ENCODE results near the gene BCL11B. TPM values are rescaled to one million over a fixed set of nuclear protein-coding genes. Genes with fewer than 3 reads are reported as not detected.

Gene BCL11B
- total RNA-seq, 1 experiment from 2014 or later = 0.24 TPM

DNA sequence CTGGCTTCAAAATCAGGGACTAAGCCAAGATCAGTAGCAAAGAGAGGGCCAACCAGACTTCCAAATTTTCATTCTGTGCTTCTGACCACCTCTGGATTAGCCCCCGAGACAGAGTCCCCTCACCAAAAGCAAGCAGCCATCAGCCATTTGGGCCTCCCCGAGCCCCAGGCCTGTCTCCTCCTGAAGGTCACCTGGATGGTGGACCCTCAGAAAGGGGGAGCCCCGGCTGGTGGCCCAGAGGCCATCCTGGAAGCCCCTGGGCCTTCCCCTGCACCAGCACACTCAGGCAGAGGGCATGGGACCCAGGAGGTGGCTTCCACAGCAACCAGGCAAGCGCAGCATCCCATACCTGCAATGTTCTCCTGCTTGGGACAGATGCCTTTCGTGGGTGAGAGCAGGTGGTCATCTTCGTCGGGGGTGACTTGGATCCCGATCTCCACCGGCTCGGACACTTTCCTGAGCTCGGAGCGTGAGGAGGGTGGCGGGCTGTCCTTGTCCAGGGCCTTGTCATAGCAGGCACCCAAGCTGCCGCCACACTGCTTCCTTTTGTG lies 14.8 kb downstream of the BCL11B start:
- Mint-ChIP-seq H3K36me3 (ENCODE audit: insufficient read depth, unreplicated experiment) (no peaks in the 10 kb centered on the region), H3K27me3 (ENCODE audit: unreplicated experiment) (peaks cover 45% of the 10 kb centered on the region), H3K9me3 (ENCODE audit: low read depth, unreplicated experiment) (no peaks in the 10 kb centered on the region), H3K4me1 (ENCODE audit: low read depth, unreplicated experiment) (no peaks in the 10 kb centered on the region), H3K4me3 (ENCODE audit: low read depth, unreplicated experiment) (no peak overlapping the region), H3K27ac (ENCODE audit: unreplicated experiment) (no peak overlapping the region)
- DNase-seq = no peak
- intact Hi-C loops (cut with micrococcal nuclease; ENCODE audit: unreplicated experiment) = no loop called here
- no TSS peak for BruUV-seq (replicated peaks)
- TF ChIP-seq, protein P1, sequence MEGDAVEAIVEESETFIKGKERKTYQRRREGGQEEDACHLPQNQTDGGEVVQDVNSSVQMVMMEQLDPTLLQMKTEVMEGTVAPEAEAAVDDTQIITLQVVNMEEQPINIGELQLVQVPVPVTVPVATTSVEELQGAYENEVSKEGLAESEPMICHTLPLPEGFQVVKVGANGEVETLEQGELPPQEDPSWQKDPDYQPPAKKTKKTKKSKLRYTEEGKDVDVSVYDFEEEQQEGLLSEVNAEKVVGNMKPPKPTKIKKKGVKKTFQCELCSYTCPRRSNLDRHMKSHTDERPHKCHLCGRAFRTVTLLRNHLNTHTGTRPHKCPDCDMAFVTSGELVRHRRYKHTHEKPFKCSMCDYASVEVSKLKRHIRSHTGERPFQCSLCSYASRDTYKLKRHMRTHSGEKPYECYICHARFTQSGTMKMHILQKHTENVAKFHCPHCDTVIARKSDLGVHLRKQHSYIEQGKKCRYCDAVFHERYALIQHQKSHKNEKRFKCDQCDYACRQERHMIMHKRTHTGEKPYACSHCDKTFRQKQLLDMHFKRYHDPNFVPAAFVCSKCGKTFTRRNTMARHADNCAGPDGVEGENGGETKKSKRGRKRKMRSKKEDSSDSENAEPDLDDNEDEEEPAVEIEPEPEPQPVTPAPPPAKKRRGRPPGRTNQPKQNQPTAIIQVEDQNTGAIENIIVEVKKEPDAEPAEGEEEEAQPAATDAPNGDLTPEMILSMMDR (IDR thresholded peaks at IDR 0.05; ENCODE audit: unreplicated experiment) = no peak
- CTCF ChIA-PET = no interaction called here

DNA sequence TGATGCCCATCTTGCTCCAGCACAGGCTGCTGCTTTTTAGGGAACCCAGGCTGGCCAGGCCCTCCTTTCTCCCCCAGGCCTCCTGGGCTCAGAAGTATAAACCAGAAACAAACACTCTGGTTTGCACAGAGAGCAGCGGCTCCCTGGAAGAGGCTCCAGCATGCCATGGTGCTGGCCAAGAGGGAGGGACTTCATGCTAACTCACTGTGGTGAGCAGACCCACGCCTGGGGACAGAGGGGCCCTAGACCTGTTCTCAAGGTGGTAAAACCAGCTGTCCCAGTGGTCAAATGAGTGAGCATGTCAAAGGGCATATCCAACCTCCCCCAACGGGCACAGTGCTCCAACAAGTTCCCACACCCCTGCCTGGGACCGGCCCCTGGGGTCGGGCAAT lies 15.5 kb downstream of the BCL11B start:
- Mint-ChIP-seq H3K27me3 (ENCODE audit: unreplicated experiment) (peaks cover 38% of the 10 kb centered on the region), H3K27ac (ENCODE audit: unreplicated experiment) (no peak overlapping the region), H3K36me3 (ENCODE audit: insufficient read depth, unreplicated experiment) (no peaks in the 10 kb centered on the region), H3K4me3 (ENCODE audit: low read depth, unreplicated experiment) (no peak overlapping the region), H3K9me3 (ENCODE audit: low read depth, unreplicated experiment) (no peaks in the 10 kb centered on the region), H3K4me1 (ENCODE audit: low read depth, unreplicated experiment) (no peaks in the 10 kb centered on the region)
- TF ChIP-seq, protein P1 (IDR thresholded peaks at IDR 0.05; ENCODE audit: unreplicated experiment) = no peak
- CTCF ChIA-PET = no interaction called here
- no TSS peak for BruUV-seq (replicated peaks)
- intact Hi-C loops (cut with micrococcal nuclease; ENCODE audit: unreplicated experiment) = no loop called here
- no peak for DNase-seq

DNA sequence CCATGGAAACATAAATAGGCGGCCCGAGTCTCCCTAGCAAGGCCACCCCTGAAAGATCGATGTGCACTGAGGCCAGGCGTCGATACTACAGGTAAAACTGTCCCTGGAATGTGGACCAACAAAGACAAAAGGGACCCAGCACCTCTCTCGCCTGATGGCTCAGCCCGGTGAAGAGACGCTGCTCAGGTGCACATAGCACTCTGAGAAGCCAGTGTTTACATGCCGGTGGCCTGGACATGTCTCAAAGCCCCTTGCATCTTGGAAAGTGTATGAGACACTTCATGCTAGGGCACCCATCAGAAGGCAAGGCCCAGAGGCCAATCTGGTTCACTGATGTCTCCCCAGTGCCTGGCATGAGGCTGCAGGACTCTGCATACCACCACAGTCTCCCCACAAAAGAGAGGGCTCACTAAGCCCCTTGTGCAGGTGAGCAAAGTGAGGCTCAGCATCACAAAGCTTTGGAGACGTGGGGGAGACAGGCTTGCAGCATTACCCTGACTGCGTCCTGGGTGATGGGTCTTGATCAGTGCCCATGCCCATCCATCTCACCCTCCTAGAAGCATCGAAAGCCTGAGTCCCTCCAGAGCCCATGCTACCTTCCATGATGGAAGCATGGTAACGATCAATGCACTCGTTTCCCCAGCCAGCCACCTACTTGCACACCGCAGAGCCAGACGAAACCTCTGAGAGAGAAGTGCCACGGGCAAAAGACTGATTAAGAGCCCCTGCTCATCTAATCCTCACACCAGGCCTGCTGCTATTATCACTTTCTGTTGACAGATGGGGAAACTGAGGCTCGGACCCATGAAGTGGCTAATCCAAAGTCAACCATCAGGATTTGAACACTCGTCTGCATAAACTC lies 16.1 kb downstream of the BCL11B start:
- H3K27ac Mint-ChIP-seq (ENCODE audit: unreplicated experiment) = no peak overlapping the region
- no peaks in the 10 kb centered on the region for H3K4me1 Mint-ChIP-seq (ENCODE audit: low read depth, unreplicated experiment)
- no TSS peak for BruUV-seq (replicated peaks)
- intact Hi-C loops (cut with micrococcal nuclease; ENCODE audit: unreplicated experiment) = no loop called here
- CTCF ChIA-PET = no interaction called here
- DNase-seq = no peak
- peaks cover 38% of the 10 kb centered on the region for H3K27me3 Mint-ChIP-seq (ENCODE audit: unreplicated experiment)
- TF ChIP-seq, protein P1 (IDR thresholded peaks at IDR 0.05; ENCODE audit: unreplicated experiment) = no peak
- H3K9me3 Mint-ChIP-seq (ENCODE audit: low read depth, unreplicated experiment) = no peaks in the 10 kb centered on the region
- no peaks in the 10 kb centered on the region for H3K36me3 Mint-ChIP-seq (ENCODE audit: insufficient read depth, unreplicated experiment)
- H3K4me3 Mint-ChIP-seq (ENCODE audit: low read depth, unreplicated experiment) = no peak overlapping the region

DNA sequence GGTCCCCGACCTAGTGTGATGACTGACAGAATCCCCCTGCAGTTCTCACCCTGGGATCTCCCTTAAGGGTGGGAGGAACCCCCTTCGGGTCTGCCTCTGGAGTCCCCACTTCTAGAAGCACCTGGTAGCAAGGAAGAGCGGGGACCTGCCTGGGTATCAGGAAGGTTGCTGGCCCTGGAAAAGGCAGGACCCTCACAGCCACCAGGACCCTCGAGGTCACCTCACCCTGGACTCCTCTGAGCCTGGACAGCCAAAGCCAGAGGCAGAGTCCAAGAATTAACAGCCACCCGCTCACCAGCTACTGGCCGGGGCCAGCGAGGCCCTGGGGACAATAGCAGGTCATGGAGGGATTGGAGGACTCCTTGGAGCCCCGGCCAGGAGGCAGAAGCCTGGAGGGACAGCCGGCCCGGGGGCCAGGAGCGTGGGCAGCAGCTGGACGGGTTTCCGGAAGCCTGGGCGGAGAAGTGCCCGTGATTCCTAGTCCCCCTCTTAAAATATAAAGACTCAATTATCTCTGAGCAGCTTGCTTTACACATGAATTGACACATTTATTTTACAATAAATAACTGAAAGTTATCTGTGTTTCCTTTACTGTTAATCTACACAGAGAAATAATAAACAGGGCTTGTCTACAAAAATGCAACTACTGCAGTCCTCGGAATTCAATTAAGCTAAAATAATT lies 17.5 kb downstream of the BCL11B start:
- Mint-ChIP-seq H3K27ac (ENCODE audit: unreplicated experiment) (no peak overlapping the region), H3K4me3 (ENCODE audit: low read depth, unreplicated experiment) (no peak overlapping the region), H3K27me3 (ENCODE audit: unreplicated experiment) (peaks cover 32% of the 10 kb centered on the region), H3K4me1 (ENCODE audit: low read depth, unreplicated experiment) (no peaks in the 10 kb centered on the region), H3K9me3 (ENCODE audit: low read depth, unreplicated experiment) (no peaks in the 10 kb centered on the region), H3K36me3 (ENCODE audit: insufficient read depth, unreplicated experiment) (no peaks in the 10 kb centered on the region)
- intact Hi-C loops (cut with micrococcal nuclease; ENCODE audit: unreplicated experiment) = no loop called here
- no TSS peak for BruUV-seq (replicated peaks)
- CTCF ChIA-PET = no interaction called here
- no peak for DNase-seq
- TF ChIP-seq, protein P1 (IDR thresholded peaks at IDR 0.05; ENCODE audit: unreplicated experiment) = no peak
